Mesenchymal stem cell (in vitro differentiated cells and primary cell): ENCODE results near the gene APOA4.

ENCODE experiments used
- DNase-seq: peaks from one replicate; pipeline ENCODE4 v3.0.0-alpha.2; 2013
- H2AFZ ChIP-seq: one replicate; pipeline ENCODE4 v1.6.1; 2013; ENCODE audit warnings: low read depth, mild to moderate bottlenecking, control low read depth, inconsistent platforms, low read length, moderate library complexity
- H2AK5ac ChIP-seq: 2 replicates; pipeline ENCODE4 v1.6.1; 2013; ENCODE audit warnings: low read length, moderate library complexity, mild to moderate bottlenecking, inconsistent platforms; ENCODE audit not compliant: severe bottlenecking
- H2BK120ac ChIP-seq: one replicate; pipeline ENCODE4 v1.6.1; 2013; ENCODE audit warnings: low read depth, mild to moderate bottlenecking, inconsistent platforms, low read length, moderate library complexity
- H2BK12ac ChIP-seq, 2 experiments: one replicate each; pipeline ENCODE4 v1.6.1; 2013; ENCODE audit warnings: inconsistent platforms in 2 of 2, low read length in 2 of 2, mild to moderate bottlenecking in 2 of 2, moderate library complexity in 2 of 2, control low read depth in 1 of 2
- H2BK15ac ChIP-seq: one replicate; pipeline ENCODE4 v1.6.1; 2013; ENCODE audit warnings: mild to moderate bottlenecking, low read depth, inconsistent platforms; ENCODE audit not compliant: poor library complexity, severe bottlenecking
- H2BK5ac ChIP-seq: 2 replicates; pipeline ENCODE4 v1.6.1; 2013; ENCODE audit warnings: low read depth, mild to moderate bottlenecking, low read length, control low read depth, inconsistent platforms; ENCODE audit not compliant: poor library complexity, severe bottlenecking
- H3K14ac ChIP-seq, 2 experiments: one replicate each; pipeline ENCODE4 v1.6.1; 2013; ENCODE audit warnings: inconsistent platforms in 2 of 2, low read length in 2 of 2, control low read depth in 1 of 2, mild to moderate bottlenecking in 1 of 2, moderate library complexity in 1 of 2
- H3K18ac ChIP-seq, 2 experiments: one replicate each; pipeline ENCODE4 v1.6.1; 2013; ENCODE audit warnings: inconsistent platforms in 2 of 2, low read length in 2 of 2, control low read depth in 1 of 2, low read depth in 1 of 2, mild to moderate bottlenecking in 1 of 2
- H3K23ac ChIP-seq, 2 experiments: one replicate each; pipeline ENCODE4 v1.6.1; 2013; ENCODE audit warnings: inconsistent platforms in 2 of 2, low read length in 2 of 2, mild to moderate bottlenecking in 2 of 2, moderate library complexity in 2 of 2, control low read depth in 1 of 2
- H3K27ac ChIP-seq: 2 replicates; pipeline ENCODE4 v1.5.1; 2013; ENCODE audit warnings: mild to moderate bottlenecking, moderate library complexity, low read length, control low read depth, inconsistent platforms; ENCODE audit not compliant: poor library complexity, severe bottlenecking
- H3K27me3 ChIP-seq, 2 experiments: 2 replicates each; pipeline versions ENCODE4 v1.6.1 to v1.7.0; 2013; ENCODE audit warnings: low read length in 2 of 2, mild to moderate bottlenecking in 2 of 2, moderate library complexity in 2 of 2, control low read depth in 1 of 2, inconsistent platforms in 1 of 2; ENCODE audit not compliant: control insufficient read depth in 1 of 2, insufficient read depth in 1 of 2
- H3K36me3 ChIP-seq, 2 experiments: 2 replicates each; pipeline versions ENCODE4 v1.6.1 to v1.7.0; 2013; ENCODE audit warnings: low read length in 2 of 2, control low read depth in 1 of 2, inconsistent platforms in 1 of 2, low read depth in 1 of 2, mild to moderate bottlenecking in 1 of 2; ENCODE audit not compliant: insufficient read depth in 2 of 2, control insufficient read depth in 1 of 2
- H3K4ac ChIP-seq, 2 experiments: one replicate each; pipeline ENCODE4 v1.6.1; 2013; ENCODE audit warnings: inconsistent platforms in 2 of 2, low read length in 2 of 2, mild to moderate bottlenecking in 2 of 2, moderate library complexity in 2 of 2, control low read depth in 1 of 2, low read depth in 1 of 2
- H3K4me1 ChIP-seq: 2 replicates; pipeline ENCODE4 v1.6.1; 2013; ENCODE audit warnings: low read depth, low read length, control low read depth; ENCODE audit not compliant: control insufficient read depth, insufficient read depth
- H3K4me2 ChIP-seq: 2 replicates; pipeline ENCODE4 v1.6.1; 2013; ENCODE audit warnings: low read length, mild to moderate bottlenecking, inconsistent platforms; ENCODE audit not compliant: poor library complexity, severe bottlenecking
- H3K4me3 ChIP-seq, 2 experiments: 2 replicates each; pipeline versions ENCODE4 v1.5.1 to v1.7.0; 2013; ENCODE audit warnings: low read length in 2 of 2, mild to moderate bottlenecking in 2 of 2, control low read depth in 1 of 2, low read depth in 1 of 2; ENCODE audit not compliant: insufficient read depth in 1 of 2
- H3K79me1 ChIP-seq: replicated peaks from 2 replicates; pipeline ENCODE4 v1.6.1; 2013; ENCODE audit warnings: mild to moderate bottlenecking, control low read depth, low read length, inconsistent platforms; ENCODE audit not compliant: poor library complexity, severe bottlenecking
- H3K9ac ChIP-seq: 2 replicates; pipeline ENCODE4 v1.7.0; 2013; ENCODE audit warnings: mild to moderate bottlenecking, low read length, moderate library complexity
- H3K9me3 ChIP-seq: 2 replicates; pipeline ENCODE4 v1.7.0; 2013; ENCODE audit warnings: mild to moderate bottlenecking, low read length; ENCODE audit not compliant: control insufficient read depth
- H4K8ac ChIP-seq: one replicate; pipeline ENCODE4 v1.6.1; 2013; ENCODE audit warnings: inconsistent platforms, mild to moderate bottlenecking, low read length, moderate library complexity
- H4K91ac ChIP-seq: one replicate; pipeline ENCODE4 v1.6.1; 2013; ENCODE audit warnings: mild to moderate bottlenecking, low read length, inconsistent platforms
- WGBS: methylation state at CpG from one replicate; pipeline ENCODE4 v1.1.7; 2013; ENCODE audit warnings: mixed read lengths; 5-methylcytosine and 5-hydroxymethylcytosine counted together

Gene APOA4

GRCh38 chr11:116775975-116776374, 47.1 kb downstream of the APOA4 start:
- Histone ChIP-seq H3K9me3 (no peaks in the 10 kb centered on the region), H2AK5ac (no peak overlapping the region), H2BK15ac (no peak overlapping the region), H3K14ac (no peak overlapping the region), H4K8ac (no peak overlapping the region), H3K23ac (no peak overlapping the region), H2BK120ac (no peak overlapping the region), H3K4ac (no peak overlapping the region), H3K4me3 (no peak overlapping the region), H3K18ac (no peak overlapping the region), H4K91ac (no peak overlapping the region), H3K27me3 (no peaks in the 10 kb centered on the region), H2BK12ac (no peak overlapping the region), H3K9ac (no peak overlapping the region), H3K79me1 (peaks cover 15% of the 10 kb centered on the region), H3K36me3 (peaks cover 23 to 50% of the 10 kb centered on the region in 2 experiments), H3K27ac (no peak overlapping the region), H3K4me2 (no peak overlapping the region), H2BK5ac (no peak overlapping the region), H3K4me1 (peaks cover 6% of the 10 kb centered on the region), H2AFZ (no peak overlapping the region)
- no peak for DNase-seq
- WGBS: 98% methylated on average over 4 of the region's 5 CpGs

DNA sequence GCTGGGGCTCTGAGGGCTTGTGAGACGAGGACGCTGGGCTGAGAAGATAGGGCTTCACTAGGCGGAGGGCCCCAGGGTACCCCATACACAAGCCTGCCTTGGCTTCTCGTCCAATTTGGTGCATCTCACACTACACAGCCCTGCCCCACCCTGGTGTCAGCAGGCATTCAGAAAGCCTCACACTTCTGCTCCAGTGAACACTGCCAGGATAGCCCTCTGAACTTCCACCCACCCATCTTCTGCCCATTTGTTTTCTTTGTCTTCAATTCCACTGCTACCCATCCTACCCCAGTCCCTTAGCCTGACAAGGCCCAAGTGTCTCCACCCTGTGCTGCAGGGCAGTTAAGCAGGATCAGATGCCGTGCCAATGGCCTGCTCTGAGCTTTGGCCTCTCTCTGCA, 48.4 kb downstream of the APOA4 start:
- peak overlapping the region in 1 of 2 experiments; percentile 49 for H2BK12ac ChIP-seq
- H3K4ac ChIP-seq: no peak overlapping the region
- no peaks in the 10 kb centered on the region for H3K27me3 ChIP-seq
- no peak for DNase-seq
- H2BK15ac ChIP-seq: no peak overlapping the region
- no peaks in the 10 kb centered on the region for H3K9me3 ChIP-seq
- no peak overlapping the region for H3K14ac ChIP-seq
- H3K18ac ChIP-seq: no peak overlapping the region
- WGBS: 89% methylated on average over 5 of the region's 5 CpGs
- H3K9ac ChIP-seq: peak overlapping the region; percentile 53
- H3K79me1 ChIP-seq: peaks cover 15% of the 10 kb centered on the region
- H3K36me3 ChIP-seq: peaks cover 18 to 39% of the 10 kb centered on the region in 2 experiments
- no peak overlapping the region for H2BK120ac ChIP-seq
- no peak overlapping the region for H4K91ac ChIP-seq
- H3K27ac ChIP-seq: no peak overlapping the region
- H3K4me2 ChIP-seq: no peak overlapping the region
- H3K4me3 ChIP-seq: no peak overlapping the region
- no peak overlapping the region for H2BK5ac ChIP-seq
- H2AK5ac ChIP-seq: no peak overlapping the region
- H4K8ac ChIP-seq: no peak overlapping the region
- H3K23ac ChIP-seq: no peak overlapping the region
- H3K4me1 ChIP-seq: peaks cover 6% of the 10 kb centered on the region
- no peak overlapping the region for H2AFZ ChIP-seq

- H3K36me3 ChIP-seq: peaks cover 11 to 35% of the 10 kb centered on the region in 2 experiments
- H3K23ac ChIP-seq: no peak overlapping the region
- peak overlapping the region; percentile 27 for H2BK120ac ChIP-seq
- H3K4ac ChIP-seq: no peak overlapping the region
- peak overlapping the region; percentile 67 for H2BK15ac ChIP-seq
- peak overlapping the region; percentile 94 for H3K9ac ChIP-seq
- DNase-seq: no peak
- H3K18ac ChIP-seq: peak overlapping the region in 1 of 2 experiments; percentile 1
- peak overlapping the region; percentile 5 for H3K27ac ChIP-seq
- peak overlapping the region; percentile 75 for H4K8ac ChIP-seq
- no peaks in the 10 kb centered on the region for H3K27me3 ChIP-seq
- H3K79me1 ChIP-seq: peaks cover 9% of the 10 kb centered on the region
- H4K91ac ChIP-seq: no peak overlapping the region
- H2AK5ac ChIP-seq: no peak overlapping the region
- H2BK12ac ChIP-seq: no peak overlapping the region
- H3K14ac ChIP-seq: no peak overlapping the region
- no peak overlapping the region for H2AFZ ChIP-seq
- WGBS: under 1% methylated on average over 17 of the region's 25 CpGs
- H3K4me3 ChIP-seq: peak overlapping the region; percentile 78 to 97
- peak overlapping the region; percentile 55 for H3K4me2 ChIP-seq
- no peaks in the 10 kb centered on the region for H3K9me3 ChIP-seq
- no peak overlapping the region for H2BK5ac ChIP-seq
- peaks cover 6% of the 10 kb centered on the region for H3K4me1 ChIP-seq
These were observed 49.7 kb downstream of the APOA4 start for GRCh38 chr11:116773203-116774097.

GRCh38 chr11:116772443-116773202, 50.5 kb downstream of the APOA4 start, which contains the start of gene BUD13:
Gene BUD13 (minus strand): TSS chr11:116772987. CDS start chr11:116772964, 23 bp downstream.
- Histone ChIP-seq H2AK5ac (no peak within 1 kb of the TSS), H3K4me1 (peaks cover 6% of the 10 kb centered on the region), H3K18ac (peak within 1 kb of the TSS; percentile 84 to 100), H3K36me3 (peaks cover 10 to 32% of the 10 kb centered on the region in 2 experiments), H3K9me3 (no peaks in the 10 kb centered on the region), H2BK12ac (peak within 1 kb of the TSS in 1 of 2 experiments; percentile 82), H3K27me3 (no peaks in the 10 kb centered on the region), H2BK5ac (peak within 1 kb of the TSS; percentile 94), H4K91ac (peak within 1 kb of the TSS; percentile 98), H3K27ac (peak within 1 kb of the TSS; percentile 78), H3K4ac (peak within 1 kb of the TSS; percentile 37 to 93), H3K79me1 (peaks cover 10% of the 10 kb centered on the region), H2AFZ (peak within 1 kb of the TSS; percentile 87), H3K14ac (peak within 1 kb of the TSS in 1 of 2 experiments; percentile 78), H4K8ac (peak within 1 kb of the TSS; percentile 98), H3K9ac (peak within 1 kb of the TSS; percentile 94), H3K23ac (no peak within 1 kb of the TSS), H2BK120ac (peak within 1 kb of the TSS; percentile 71), H3K4me3 (peak within 1 kb of the TSS; percentile 78 to 97), H2BK15ac (peak within 1 kb of the TSS; percentile 93), H3K4me2 (peak within 1 kb of the TSS; percentile 88)
- whole genome bisulfite sequencing: under 1% methylated on average over 54 of the region's 73 CpGs
- peak; percentile 88 for DNase-seq
